ENCODE results near the gene EVA1A.

EVA1A gene

GRCh38 chr2:75564026-75564688, 3.4 kb upstream of the EVA1A start:
- no peak for DNase-seq (ENCODE audit: low read depth in 2 of 2, low spot score in 1 of 2)

- no peak for DNase-seq (ENCODE audit: low read depth in 2 of 2, low spot score in 1 of 2)
Observed at GRCh38 chr2:75563591-75563990, 2.9 kb upstream of the EVA1A start.

- no peak for DNase-seq (ENCODE audit: low read depth in 2 of 2, low spot score in 1 of 2)
Observed at GRCh38 chr2:75562513-75562864, 1.8 kb upstream of the EVA1A start.

- no peak for DNase-seq (ENCODE audit: low read depth in 2 of 2, low spot score in 1 of 2)
Observed at GRCh38 chr2:75561566-75562512, 1.1 kb upstream of the EVA1A start.

- no peak for DNase-seq (ENCODE audit: low read depth in 2 of 2, low spot score in 1 of 2)
Observed at GRCh38 chr2:75560022-75560767, 544 bp downstream of the EVA1A start.

GRCh38 chr2:75559680-75560021, 1.1 kb downstream of the EVA1A start:
- DNase-seq (ENCODE audit: low read depth in 2 of 2, low spot score in 1 of 2): no peak

- no peak for DNase-seq (ENCODE audit: low read depth in 2 of 2, low spot score in 1 of 2)
Observed at GRCh38 chr2:75558786-75559679, 1.7 kb downstream of the EVA1A start.

- DNase-seq (ENCODE audit: low read depth in 2 of 2, low spot score in 1 of 2): no peak
Observed at GRCh38 chr2:75558136-75558535, 2.6 kb downstream of the EVA1A start.

- DNase-seq (ENCODE audit: low read depth in 2 of 2, low spot score in 1 of 2): no peak
Observed at GRCh38 chr2:75557474-75558133, 3.1 kb downstream of the EVA1A start.

GRCh38 chr2:75556679-75557366, 3.9 kb downstream of the EVA1A start:
- no peak for DNase-seq (ENCODE audit: low read depth in 2 of 2, low spot score in 1 of 2)

GRCh38 chr2:75555701-75556100, 5.0 kb downstream of the EVA1A start:
- no peak for DNase-seq (ENCODE audit: low read depth in 2 of 2, low spot score in 1 of 2)

GRCh38 chr2:75553935-75554531, 6.7 kb downstream of the EVA1A start:
- DNase-seq (ENCODE audit: low read depth in 2 of 2, low spot score in 1 of 2): no peak

- DNase-seq (ENCODE audit: low read depth in 2 of 2, low spot score in 1 of 2): no peak
Observed at GRCh38 chr2:75552222-75552621, 8.5 kb downstream of the EVA1A start.

- no peak for DNase-seq (ENCODE audit: low read depth in 2 of 2, low spot score in 1 of 2)
Observed at GRCh38 chr2:75551434-75551833, 9.3 kb downstream of the EVA1A start.

GRCh38 chr2:75549401-75550253, 11.1 kb downstream of the EVA1A start:
- no peak for DNase-seq (ENCODE audit: low read depth in 2 of 2, low spot score in 1 of 2)

- DNase-seq (ENCODE audit: low read depth in 2 of 2, low spot score in 1 of 2): no peak
Observed at GRCh38 chr2:75548036-75548573, 12.6 kb downstream of the EVA1A start.

- DNase-seq (ENCODE audit: low read depth in 2 of 2, low spot score in 1 of 2): no peak
Observed at GRCh38 chr2:75547345-75548035, 13.2 kb downstream of the EVA1A start.

GRCh38 chr2:75545922-75546321, 14.8 kb downstream of the EVA1A start:
- no peak for DNase-seq (ENCODE audit: low read depth in 2 of 2, low spot score in 1 of 2)
